GM10248 (cell line): ENCODE data around the gene TMEM151B.
A peak's percentile ranks its signal among the peaks of the same experiment; 100 is the strongest.

Experiments
- CTCF ChIA-PET: fragments of 300-600 bp; sonication (Branson Sonifier 250); formaldehyde crosslinking; extraction: SDS; loops from one replicate; lab custom pipeline; 2021; ENCODE audit warnings: antibody characterized with exemption; lab: Yijun Ruan, JAX
- POLR2A ChIA-PET: fragments of 350-650 bp; sonication (Branson Sonifier 250); formaldehyde crosslinking; extraction: SDS; loops from one replicate; lab custom pipeline; 2020; ENCODE audit warnings: antibody characterized with exemption; lab: Yijun Ruan, JAX
- DNase-seq: peaks from one replicate; pipeline ENCODE4 v3.0.0; 2012; ENCODE audit errors: extremely low spot score
- CTCF ChIP-seq: IDR thresholded peaks from 2 replicates; pipeline ENCODE4 v1.5.1; 2012; ENCODE audit warnings: mild to moderate bottlenecking, low read depth; ENCODE audit errors: extremely low read depth, missing control alignments, control extremely low read depth

Gene TMEM151B

GRCh38 chr6:44223319-44224028, 46.8 kb upstream of the TMEM151B start, which contains the start of gene SLC29A1:
SLC29A1 (plus strand) TSS chr6:44223595; CDS start chr6:44227314, 3,719 bp downstream.
- CTCF ChIA-PET: interaction anchor here (1.0 to 6.8 kb wide), 13 partner anchors 10 to 145 kb away, joined by 3 to 116 read pairs (median 9); partner anchors contain the start of gene HSP90AB1
- no peak for TF ChIP-seq CTCF
- POLR2A ChIA-PET: interaction anchor here (0.6 to 3.3 kb wide), 7 partner anchors 14 to 164 kb away, joined by 3 to 21 read pairs (median 4); partner anchors contain the start of genes CDC5L, HSP90AB1 and SLC35B2
- DNase-seq: peak; percentile 92

GRCh38 chr6:44224029-44224964, 46.0 kb upstream of the TMEM151B start:
- CTCF ChIA-PET: interaction anchor here (0.6 to 6.8 kb wide), 18 partner anchors 9 to 455 kb away, joined by 3 to 116 read pairs (median 4); partner anchors contain the start of gene HSP90AB1
- DNase-seq: peak; percentile 6
- TF ChIP-seq CTCF: no peak
- POLR2A ChIA-PET: interaction anchor here (1.0 to 3.3 kb wide), 5 partner anchors 13 to 33 kb away, joined by 3 to 21 read pairs (median 6); partner anchors contain the start of genes HSP90AB1 and SLC35B2

GRCh38 chr6:44224965-44225305, 45.3 kb upstream of the TMEM151B start:
- CTCF ChIA-PET: interaction anchor here (0.6 to 6.8 kb wide), 16 partner anchors 9 to 456 kb away, joined by 3 to 116 read pairs (median 4); partner anchors contain the start of gene HSP90AB1
- TF ChIP-seq CTCF: no peak
- no peak for DNase-seq
- POLR2A ChIA-PET: interaction anchor here (1.4 to 3.3 kb wide), 2 partner anchors 22 to 26 kb away, joined by 4 to 21 read pairs; partner anchors contain the start of gene HSP90AB1

GRCh38 chr6:44225579-44226325, 44.5 kb upstream of the TMEM151B start:
- CTCF ChIA-PET: interaction anchor here (1.0 to 6.8 kb wide), 7 partner anchors 10 to 126 kb away, joined by 4 to 116 read pairs (median 7); partner anchors contain the start of gene HSP90AB1
- POLR2A ChIA-PET: interaction anchor here (0.6 to 3.3 kb wide), 2 partner anchors 22 to 832 kb away, joined by 5 to 21 read pairs; partner anchors contain the start of gene HSP90AB1

More at GRCh38 chr6:44225579-44226325, 44.5 kb upstream of the TMEM151B start:
- TF ChIP-seq CTCF: no peak
- DNase-seq: peak; percentile 10
